Ecto neural progenitor cell (in vitro differentiated cells): ENCODE data around the gene SLC38A2.
"Not testable (repeated sequence)": the region's sequence is repeated elsewhere in the genome, so short reads cannot be mapped to it uniquely, and the experiment has no call there.

Experiments used
- DNase-seq: peaks from one replicate; pipeline ENCODE4 v3.0.0-alpha.2; 2018; ENCODE audit warnings: low spot score

The SLC38A2 gene

DNA sequence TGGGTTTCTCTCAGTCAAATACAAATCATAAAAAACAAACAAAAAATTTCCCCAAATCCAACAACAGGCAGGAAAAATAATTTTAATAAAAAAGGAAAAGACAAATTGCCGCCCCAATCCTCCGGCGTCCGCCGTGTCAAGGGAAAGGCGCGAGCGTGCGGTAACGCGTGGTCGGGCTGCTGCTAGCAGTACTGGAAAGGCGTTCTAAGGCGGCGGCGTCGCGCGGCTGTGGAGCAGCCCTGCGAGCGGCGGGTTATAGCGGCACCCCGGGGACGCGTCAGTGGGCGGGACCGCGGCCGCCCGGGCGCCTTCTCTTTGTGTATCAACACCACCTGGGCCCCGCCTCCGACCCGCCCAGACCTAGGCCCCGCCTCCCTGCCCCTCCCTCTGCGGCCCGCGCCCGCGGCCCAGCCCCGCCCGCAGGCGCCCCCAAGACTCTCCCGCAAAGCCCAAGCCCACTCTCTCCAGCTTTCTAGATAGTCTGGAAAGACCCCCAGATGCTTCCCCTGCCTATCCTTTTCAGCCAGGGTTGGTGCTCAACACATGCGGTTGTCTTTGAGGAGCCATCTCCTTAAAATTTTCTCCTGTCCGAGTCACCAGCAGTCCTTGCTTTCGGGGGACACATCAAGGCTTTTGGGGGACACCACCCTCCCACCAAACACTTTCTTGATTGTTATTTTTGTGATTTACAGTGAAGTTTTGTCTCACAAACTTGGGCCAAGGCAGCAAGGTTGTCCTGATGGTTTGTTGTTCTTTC lies at the start of gene SLC38A2:
SLC38A2 (minus strand) TSS at position 230 of the 757 bp plus-strand sequence. CDS start 1,480 bp downstream, outside the sequence.
- DNase-seq, result peak; percentile 98

DNA sequence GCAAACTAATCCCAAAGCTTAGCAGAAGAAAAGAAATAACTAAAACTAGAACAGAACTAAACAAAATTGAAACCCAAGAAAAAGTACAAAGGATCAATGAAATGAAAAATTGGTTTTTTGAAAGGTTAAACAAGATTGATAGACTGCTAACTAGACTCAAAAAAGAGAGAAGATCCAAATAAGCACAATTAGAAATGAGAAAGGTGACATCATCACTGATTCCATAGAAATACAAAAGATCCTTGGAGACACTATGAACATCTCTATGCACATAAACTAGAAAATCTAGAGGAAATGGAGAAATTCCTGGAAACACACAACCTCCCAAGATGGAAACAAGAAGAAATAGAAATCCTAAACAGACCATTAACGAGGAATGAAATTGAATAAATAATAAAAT lies 47.1 kb upstream of the SLC38A2 start:
- DNase-seq, result no peak

DNA sequence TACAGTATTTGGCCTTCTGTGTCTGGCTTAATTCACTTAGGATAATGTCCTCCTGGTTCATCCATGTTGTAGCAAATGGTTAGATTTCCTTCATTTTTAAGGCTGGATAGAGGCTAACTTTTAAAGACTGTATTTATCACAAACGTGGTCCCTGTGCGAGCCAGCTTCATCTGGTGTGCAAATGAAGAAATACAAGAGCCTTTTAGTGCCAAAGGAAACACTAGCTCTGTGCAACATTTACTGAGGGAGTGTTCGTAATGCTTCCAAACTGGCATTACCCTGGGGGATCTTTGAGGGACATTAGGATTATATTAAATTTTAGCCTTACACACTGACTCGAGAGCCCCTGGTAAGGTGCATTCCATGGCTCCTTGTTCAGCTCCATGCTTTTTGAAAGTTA lies 43.0 kb upstream of the SLC38A2 start:
- DNase-seq, result no peak

DNA sequence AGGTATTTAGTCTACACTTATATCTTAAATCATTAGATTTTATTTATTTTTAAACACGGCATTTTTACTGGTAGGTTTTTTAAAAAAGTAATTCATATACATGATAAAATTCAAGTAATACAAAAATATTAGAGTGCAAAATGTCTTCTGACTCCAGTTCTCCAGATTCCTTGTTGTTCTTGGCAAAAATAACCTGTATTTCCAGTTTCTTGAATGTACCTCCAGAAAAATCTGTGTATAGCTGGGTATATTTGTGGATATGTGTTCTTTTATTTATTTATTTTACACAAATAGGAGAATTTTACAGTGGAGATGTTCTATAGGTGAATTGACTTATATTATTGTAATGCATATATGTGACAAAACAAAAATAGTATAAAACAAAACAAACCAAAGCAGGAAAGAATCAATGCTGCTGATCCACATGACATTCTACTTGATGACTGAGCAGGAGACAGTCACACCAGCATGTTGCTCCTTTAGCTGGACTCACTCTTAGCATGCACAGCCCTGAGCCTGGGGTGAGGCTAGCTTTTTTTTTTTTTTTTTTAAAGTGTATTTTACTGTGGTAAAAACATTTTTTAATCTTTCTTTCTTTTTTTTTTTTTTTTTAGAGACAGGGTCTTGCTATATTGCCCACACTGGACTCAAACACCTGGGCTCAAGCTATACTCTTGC lies 42.2 kb upstream of the SLC38A2 start:
- no peak for DNase-seq

DNA sequence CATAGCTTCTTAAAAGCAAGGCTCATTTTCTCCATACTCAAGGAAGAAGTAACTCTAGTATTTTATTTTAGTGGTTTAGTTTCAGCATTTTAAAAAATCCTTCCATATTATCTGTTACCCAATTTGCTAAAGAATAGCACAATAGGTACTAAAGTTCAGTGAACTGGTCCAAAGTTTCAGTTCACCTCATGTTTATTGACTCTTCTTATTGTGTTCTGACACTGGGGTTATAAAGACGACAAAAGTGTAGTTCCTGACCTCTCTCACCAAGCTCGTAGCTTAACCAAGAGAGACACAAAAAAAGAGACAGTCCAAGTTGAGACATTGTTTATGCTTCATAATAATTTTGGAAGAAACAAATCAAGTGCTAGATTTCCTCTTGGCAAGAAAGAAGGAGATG lies 40.8 kb upstream of the SLC38A2 start:
- DNase-seq, result no peak

DNA sequence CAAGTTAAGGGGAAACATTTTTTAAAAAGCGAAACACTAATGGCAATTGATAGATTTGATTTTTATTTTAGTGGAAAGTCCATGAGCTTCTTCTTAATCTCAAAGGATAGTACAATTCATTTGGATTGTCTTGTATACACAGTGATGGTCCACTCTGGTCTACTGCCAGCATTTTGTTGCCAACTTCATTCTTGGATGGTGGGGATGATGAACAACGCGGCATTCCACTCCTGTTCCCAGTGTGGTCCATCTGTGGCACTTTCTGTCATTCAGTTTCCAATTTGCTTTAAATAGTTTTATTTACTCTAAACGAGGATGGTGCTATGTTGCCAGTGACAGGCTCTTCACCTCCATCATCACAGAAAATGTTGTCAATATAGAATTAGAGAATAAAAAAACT lies 40.3 kb upstream of the SLC38A2 start:
- DNase-seq, result no peak

DNA sequence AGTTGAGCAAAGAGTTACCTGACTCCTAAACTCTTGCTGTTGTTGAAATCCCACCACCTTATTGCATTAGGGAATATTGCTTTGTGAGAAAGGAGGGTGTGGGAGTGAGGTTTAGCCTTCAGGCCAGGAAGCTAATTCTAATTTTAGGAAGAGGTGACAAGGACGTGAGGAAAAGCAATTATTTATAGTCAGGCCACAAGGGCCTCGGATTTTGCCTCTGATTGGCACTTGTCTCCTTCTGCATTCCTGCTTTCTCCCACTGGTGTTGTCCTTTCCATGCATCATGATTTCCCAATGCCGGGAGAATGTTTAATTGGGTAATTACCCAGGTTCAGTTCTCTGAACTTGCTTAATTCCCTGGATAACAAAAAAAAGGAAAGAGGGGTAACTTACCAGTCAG lies 37.9 kb upstream of the SLC38A2 start:
- DNase-seq, result no peak

DNA sequence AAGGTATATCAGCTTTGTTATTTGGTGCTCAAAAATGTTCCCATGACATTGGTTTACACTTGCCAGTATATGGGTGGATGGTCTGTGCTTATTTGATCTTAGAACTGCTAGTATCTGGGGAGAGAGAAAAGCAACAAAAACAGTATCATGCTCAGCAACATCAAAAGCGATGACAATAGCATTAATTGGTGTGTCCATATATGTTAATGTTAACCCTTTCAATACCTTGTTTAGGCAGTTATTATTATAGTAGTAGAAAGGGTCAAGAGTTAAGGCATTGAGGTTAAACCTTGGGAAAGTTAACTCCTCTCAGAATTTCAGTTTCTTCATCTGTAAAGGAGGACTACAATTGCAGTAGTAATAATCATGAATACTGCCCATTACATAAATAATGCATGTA lies 37.4 kb upstream of the SLC38A2 start:
- no peak for DNase-seq

DNA sequence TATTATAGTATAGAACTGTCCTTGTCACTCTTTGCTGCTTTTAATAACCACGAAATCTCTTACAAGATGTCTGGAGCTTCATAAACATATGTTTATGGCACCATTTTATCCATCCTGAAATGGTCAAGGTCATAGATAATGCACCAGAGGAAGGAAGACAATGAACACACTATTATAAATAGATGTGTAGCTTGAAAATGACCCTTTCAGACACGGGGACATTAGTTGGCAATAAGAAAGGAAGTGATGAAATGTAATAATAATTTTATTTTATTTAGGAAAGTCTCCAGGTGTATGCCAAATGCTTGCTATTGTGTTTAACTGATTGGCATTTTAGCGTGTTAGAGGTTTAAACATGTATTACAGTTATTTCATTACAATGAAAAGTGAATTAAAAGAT lies 36.8 kb upstream of the SLC38A2 start:
- no peak for DNase-seq

DNA sequence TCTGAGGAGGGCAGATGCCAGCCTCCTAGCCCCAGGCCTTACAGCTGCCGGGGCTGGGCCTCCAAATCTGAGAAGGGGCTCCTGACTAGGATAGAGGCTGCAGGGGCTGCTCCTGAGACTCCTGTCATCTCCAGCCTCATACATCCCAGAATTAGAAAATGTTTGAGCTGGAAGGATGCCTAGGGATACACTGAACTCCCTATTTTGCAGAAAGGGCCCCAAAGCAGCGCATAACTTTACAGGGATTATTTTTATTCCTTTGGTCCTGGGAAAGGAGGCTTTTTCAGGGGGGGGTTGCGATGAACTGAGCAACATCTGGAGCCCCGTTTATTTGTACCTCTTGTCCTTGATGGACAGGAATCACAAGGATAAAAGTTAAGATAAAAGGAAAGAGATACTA lies 35.9 kb upstream of the SLC38A2 start:
- no peak for DNase-seq

DNA sequence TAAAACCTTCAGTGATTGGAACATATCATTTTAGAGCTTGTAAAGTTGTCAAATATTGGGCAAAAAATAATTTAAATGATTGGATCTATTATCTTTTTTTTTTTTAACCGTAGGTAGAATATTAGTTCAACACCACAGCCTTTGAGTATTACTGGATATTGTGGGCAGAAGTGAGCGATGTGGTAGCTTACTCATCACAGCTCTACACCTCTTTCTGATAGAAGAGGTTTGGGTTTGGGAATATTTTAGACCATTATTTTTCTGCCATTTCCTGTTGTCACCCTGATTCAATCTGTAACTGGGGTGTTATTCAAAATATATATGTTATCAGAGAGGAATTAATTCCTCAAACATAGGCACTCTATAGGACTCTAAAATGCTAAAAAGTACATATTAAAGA lies 34.8 kb upstream of the SLC38A2 start:
- DNase-seq, result no peak

DNA sequence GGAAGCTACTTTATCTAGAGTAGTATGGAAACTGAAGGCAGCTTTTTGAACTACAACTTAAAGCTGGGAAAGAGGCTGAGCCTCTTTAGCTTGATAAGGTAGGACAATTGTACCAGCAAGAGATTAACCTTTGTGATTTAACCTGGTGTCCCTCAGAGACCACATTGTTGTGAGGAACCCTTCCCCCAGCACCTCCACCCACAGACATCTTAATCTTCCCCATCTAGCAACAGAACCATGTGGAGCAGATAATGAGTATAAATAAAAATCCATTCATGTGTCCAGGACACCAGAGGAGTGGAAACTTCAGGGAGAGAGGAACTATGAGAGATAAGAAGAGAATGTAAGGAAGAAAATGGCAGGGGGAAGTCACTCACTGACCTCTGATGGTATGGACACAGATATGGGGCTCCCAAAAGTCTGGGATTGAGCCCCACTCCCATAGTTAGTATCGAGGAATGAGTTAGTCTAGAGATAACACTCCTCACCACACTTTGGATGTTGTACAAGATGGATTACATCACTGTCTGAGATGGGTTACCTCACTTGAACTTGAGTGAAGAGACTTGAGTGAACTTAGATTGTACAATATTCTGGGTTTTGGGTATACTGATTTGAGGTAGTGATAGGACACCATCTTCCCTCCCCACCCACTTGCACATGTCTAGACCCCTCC lies 33.9 kb upstream of the SLC38A2 start:
- no peak for DNase-seq

DNA sequence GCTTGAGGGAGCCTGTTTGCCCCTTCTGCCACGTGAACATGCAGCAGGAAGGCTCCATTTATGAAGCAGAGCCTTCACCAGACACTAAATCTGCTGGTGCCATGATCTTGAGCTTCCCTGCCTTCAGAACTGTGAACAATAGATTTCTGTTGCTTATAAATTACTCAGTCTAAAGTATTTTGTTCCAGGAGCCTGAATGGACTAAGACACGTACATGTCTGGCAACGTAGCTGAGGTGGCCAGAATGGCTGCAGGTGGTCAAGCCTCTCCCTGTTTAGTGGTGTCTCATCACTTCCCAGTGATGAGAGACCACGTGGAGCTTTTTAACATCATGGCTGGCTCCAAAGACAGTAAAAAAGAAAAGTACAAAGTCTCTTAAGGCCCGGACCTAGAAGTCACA lies 32.2 kb upstream of the SLC38A2 start:
- DNase-seq, result no peak

DNA sequence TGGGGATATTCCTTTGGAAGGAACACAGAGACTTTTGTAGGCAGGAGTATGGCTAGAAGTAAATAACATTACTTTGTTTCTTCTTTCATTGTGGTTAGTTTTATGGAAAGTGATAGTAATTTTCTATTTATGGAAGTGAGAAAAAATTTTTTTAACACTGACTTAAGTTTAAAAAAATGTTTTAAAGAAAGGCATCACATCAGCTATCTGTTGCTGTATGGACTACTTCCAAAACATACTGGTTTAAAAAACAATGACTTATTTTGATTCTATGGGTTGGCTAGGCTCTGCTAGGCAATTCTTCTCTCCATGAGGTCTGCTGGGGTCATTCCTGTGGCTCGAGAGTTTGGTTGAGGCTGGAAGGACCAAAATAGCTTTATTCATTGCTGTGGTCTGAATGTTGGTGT lies 31.7 kb upstream of the SLC38A2 start:
- DNase-seq, result no peak

DNA sequence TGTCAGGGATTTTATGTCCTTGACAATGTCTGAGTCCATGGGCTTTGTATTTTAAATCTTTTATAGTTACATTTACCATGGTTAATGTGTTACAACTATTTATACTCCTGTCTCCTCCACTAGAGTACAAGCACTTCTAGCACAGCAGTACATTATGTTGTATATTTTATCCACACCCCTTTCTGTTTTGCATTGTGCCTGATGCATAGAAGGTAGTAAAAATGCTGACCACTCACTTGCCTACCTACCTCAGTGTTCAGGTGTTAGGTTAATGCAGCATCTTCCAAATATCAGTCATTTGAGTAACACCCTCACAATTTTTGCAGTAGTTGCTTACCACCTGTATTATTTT lies 31.1 kb upstream of the SLC38A2 start:
- no peak for DNase-seq

DNA sequence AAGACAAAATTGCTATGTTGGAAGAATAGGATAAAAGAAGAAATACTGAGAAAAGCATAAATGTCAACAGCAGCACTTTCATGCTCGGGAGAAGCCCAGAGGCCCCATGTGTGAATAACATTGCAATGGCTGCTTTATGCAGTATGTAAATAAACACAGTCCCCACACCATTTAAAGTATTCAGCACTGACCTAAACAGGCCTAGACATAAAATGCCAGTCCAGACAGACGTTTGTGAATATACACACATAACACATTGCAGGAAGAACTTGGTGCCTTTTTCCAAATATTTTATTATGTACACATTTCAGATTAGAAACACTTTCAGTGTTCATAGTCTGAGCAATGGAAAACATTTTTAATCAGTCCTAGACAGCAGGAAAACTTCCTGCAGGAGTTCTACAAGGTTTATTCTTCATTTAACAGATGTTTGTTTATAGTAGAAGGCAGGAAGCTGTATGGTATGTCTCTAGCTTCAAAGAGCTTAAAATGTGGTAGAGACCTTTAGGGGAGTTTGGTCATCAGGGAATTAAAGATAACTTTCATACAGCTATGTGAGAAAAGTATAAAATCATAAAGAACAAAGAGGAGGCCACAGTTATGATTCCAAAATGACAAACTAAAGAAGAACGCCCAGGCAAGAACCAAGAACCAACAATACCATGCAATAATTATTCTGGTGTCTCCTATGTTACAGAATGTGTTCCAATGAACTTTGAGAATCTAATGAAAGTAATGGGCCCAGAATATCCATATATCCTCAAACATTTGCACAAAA lies 30.6 kb upstream of the SLC38A2 start:
- no peak for DNase-seq

DNA sequence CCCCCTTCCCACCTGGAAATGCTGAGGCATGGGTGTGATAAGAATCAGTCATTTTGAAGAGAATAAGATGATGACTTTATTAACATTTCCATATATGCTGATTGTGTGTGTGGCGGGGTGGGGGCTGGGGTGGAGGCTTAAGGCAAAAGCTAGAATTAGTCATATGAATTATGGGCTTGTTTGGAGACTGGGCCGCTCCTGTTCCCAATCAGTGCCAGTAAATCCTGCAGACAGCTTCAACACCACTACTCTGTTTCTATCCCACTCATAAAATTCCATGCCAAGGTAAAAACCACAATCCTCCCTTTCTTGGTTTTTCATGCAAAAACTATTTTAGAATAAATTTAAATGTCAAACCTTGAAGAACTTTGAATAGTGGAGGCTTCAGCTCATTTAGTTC lies 29.9 kb upstream of the SLC38A2 start:
- no peak for DNase-seq

DNA sequence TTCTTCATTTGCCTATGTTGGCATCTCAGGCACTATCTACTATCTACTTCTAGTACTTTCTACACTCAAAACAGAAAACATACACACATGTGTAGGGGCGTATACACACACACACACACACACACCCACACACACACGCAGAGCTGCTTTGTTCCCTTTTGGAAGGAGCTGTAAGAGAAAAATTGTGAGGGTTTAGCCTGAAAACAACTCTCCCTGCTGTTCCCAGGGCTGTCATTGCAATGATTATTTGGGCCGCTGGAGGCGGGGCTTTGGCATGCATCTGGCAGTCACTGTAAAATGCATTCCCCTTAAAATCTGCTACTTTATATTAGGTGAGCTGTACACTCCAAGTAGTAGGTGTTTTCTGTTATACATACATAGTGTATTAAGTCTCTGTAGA lies 29.1 kb upstream of the SLC38A2 start:
- DNase-seq, result no peak

DNA sequence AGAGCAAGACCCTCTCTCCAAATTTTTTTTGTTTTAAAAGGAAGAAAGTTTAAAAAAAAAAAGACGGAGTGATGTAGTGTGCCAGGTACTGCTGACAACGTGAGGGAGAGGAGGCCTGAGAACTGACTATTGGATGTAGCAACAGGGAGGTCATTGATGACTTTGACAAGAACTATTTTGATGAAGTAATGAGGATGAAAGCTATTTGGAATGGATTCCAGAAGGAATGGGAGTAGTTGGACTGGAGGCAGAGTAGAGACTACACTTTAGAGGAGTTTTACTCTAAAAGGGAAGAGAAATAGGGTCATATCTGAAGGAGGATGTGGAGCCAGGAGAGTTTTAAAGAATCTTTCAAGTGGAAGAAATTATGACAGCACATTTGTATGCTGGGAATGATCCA lies 27.8 kb upstream of the SLC38A2 start:
- no peak for DNase-seq

DNA sequence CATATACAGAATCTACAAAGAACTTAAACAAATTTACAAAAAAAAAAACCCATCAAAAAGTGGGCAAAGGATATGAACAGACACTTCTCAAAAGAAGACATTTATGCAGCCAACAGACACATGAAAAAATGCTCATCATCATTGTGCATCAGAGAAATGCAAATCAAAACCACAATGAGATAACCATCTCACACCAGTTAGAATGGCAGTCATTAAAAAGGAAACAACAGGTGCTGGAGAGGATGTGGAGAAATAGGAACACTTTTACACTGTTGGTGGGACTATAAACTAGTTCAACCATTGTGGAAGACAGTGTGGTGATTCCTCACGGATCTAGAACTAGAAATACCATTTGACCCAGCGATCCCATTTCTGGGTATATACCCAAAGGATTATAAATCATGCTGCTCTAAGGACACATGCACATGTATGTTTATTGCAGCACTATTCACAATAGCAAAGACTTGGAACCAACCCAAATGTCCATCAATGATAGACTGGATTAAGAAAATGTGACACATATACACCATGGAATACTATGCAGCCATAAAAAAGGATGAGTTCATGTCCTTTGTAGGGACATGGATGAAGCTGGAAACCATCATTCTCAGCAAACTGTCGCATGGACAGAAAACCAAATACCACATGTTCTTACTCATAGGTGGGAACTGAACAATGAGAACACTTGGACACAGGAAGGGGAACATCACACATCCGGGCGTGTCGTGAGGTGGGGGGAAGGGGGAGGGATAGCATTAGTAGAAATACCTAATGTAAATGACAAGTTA lies 27.1 kb upstream of the SLC38A2 start:
- not testable (repeated sequence) for DNase-seq

DNA sequence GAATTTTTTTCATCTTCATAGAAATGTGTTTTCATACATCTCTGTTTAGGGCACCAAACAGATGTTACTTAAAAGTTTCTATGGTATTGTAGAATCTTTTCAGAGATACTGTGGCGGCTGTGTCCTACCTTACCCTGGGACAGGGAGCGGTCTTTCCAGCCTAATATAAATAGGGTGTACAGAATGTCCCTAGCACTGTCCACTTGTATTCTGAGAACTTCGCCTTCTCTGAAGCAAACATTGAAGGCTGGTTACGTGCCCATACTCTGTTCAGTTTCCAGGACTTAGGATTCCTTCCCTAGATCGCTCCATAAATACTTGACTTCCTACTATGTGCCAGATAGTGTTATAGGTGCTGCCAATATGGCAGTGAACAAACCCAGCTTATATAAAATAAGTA lies 24.3 kb upstream of the SLC38A2 start:
- DNase-seq, result no peak

DNA sequence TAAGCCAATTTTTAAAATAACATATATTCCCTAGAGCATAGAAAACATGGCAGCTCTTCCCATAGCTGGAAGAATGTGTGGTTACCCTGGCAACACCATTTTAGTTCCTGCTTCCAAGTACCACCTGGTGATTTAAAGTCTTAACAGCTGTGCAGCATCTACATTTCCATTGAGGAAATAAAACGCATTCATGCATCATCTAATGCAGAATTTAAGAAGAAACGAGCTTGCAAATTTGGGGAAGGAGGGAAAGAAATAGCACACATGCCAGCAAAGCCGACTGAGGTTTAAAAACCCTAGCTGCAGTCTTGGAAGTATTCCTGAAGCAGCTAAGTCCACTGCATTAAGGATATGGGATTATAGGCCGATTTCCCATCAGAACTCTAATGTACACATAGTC lies 22.8 kb upstream of the SLC38A2 start:
- no peak for DNase-seq
